Osteocyte (in vitro differentiated cells): Measurements from ENCODE around the gene CFAP251. TPM values are rescaled to one million over a fixed set of nuclear protein-coding genes. Genes with fewer than 3 reads are reported as not detected.
"Not testable (repeated sequence)": the region's sequence is repeated elsewhere in the genome, so short reads cannot be mapped to it uniquely, and the experiment has no call there.

Source experiments
- DNase-seq: peaks from one replicate; pipeline ENCODE4 v3.0.0; 2021; ENCODE audit warnings: mixed read lengths; ENCODE audit not compliant: unreplicated experiment; ENCODE audit errors: extremely low spot score
- H3K27ac Mint-ChIP-seq: one replicate; pipeline ENCODE4 v1.8.0; 2021; ENCODE audit warnings: mild to moderate bottlenecking, mixed read lengths; ENCODE audit not compliant: unreplicated experiment
- H3K27me3 Mint-ChIP-seq: one replicate; pipeline ENCODE4 v1.8.0; 2021; ENCODE audit warnings: mixed read lengths; ENCODE audit not compliant: unreplicated experiment
- H3K36me3 Mint-ChIP-seq: one replicate; pipeline ENCODE4 v1.8.0; 2021; ENCODE audit warnings: mixed read lengths; ENCODE audit not compliant: unreplicated experiment
- H3K4me1 Mint-ChIP-seq: one replicate; pipeline ENCODE4 v1.8.0; 2021; ENCODE audit warnings: mixed read lengths; ENCODE audit not compliant: unreplicated experiment
- H3K4me3 Mint-ChIP-seq: one replicate; pipeline ENCODE4 v1.8.0; 2021; ENCODE audit warnings: mild to moderate bottlenecking, moderate library complexity, mixed read lengths; ENCODE audit not compliant: unreplicated experiment
- H3K9me3 Mint-ChIP-seq: one replicate; pipeline ENCODE4 v1.8.0; 2021; ENCODE audit warnings: mixed read lengths; ENCODE audit not compliant: unreplicated experiment
- CTCF ChIP-seq: fragments of 200-600 bp; sonication (generic); IDR thresholded peaks from 2 replicates; pipeline ENCODE4 v1.5.0; 2021; ENCODE audit warnings: antibody characterized with exemption, mild to moderate bottlenecking, moderate library complexity
- long read RNA-seq: library from polyadenylated mRNA; unstranded; transcript quantifications from one replicate; pipeline ENCODE4 v2.0.0, GENCODE V29; 2021
- total RNA-seq: library from RNA; stranded (reverse); gene quantifications from 2 replicates; pipeline ENCODE4 v1.2.1, GENCODE V29; 2021

CFAP251 gene
- 2.4 and 2.6 TPM in 2 replicates for total RNA-seq
- long read RNA-seq: 0 reads

- Mint-ChIP-seq H3K27me3 (no peaks in the 10 kb centered on the region), H3K36me3 (peaks cover 18% of the 10 kb centered on the region), H3K27ac (peak within 1 kb of the TSS; percentile 23), H3K4me1 (peaks cover 2% of the 10 kb centered on the region), H3K9me3 (no peaks in the 10 kb centered on the region), H3K4me3 (no peak within 1 kb of the TSS)
- DNase-seq: peak; percentile 89
- peak; percentile 46 for TF ChIP-seq CTCF
These were observed at the start of gene CFAP251 for GRCh38 chr12:121917950-121918678. Gene CFAP251, plus strand, starts transcription at chr12:121918592. Its CDS starts 2,714 bp downstream, at chr12:121921306.

GRCh38 chr12:121869229-121869628 is 49.2 kb upstream of the CFAP251 start:
- H3K9me3 Mint-ChIP-seq, H3K27ac Mint-ChIP-seq, DNase-seq, H3K4me3 Mint-ChIP-seq, H3K36me3 Mint-ChIP-seq, H3K27me3 Mint-ChIP-seq, H3K4me1 Mint-ChIP-seq: not testable (repeated sequence)

- no peak overlapping the region for H3K4me3 Mint-ChIP-seq
These were observed 46.9 kb upstream of the CFAP251 start for GRCh38 chr12:121871467-121871866.

GRCh38 chr12:121872546-121873215 is 45.7 kb upstream of the CFAP251 start:
- Mint-ChIP-seq H3K9me3 (no peaks in the 10 kb centered on the region), H3K36me3 (no peaks in the 10 kb centered on the region), H3K27me3 (no peaks in the 10 kb centered on the region), H3K4me3 (no peak overlapping the region), H3K27ac (no peak overlapping the region), H3K4me1 (peaks cover 3% of the 10 kb centered on the region)
- TF ChIP-seq CTCF: no peak
- no peak for DNase-seq

More at GRCh38 chr12:121871467-121871866, 46.9 kb upstream of the CFAP251 start:
- no peaks in the 10 kb centered on the region for H3K36me3 Mint-ChIP-seq
- no peaks in the 10 kb centered on the region for H3K27me3 Mint-ChIP-seq
- DNase-seq: no peak
- peaks cover 3% of the 10 kb centered on the region for H3K4me1 Mint-ChIP-seq
- TF ChIP-seq CTCF: no peak
- no peaks in the 10 kb centered on the region for H3K9me3 Mint-ChIP-seq
- no peak overlapping the region for H3K27ac Mint-ChIP-seq

- TF ChIP-seq CTCF: no peak
- H3K9me3 Mint-ChIP-seq: no peaks in the 10 kb centered on the region
- H3K27ac Mint-ChIP-seq: no peak overlapping the region
- peaks cover 3% of the 10 kb centered on the region for H3K4me1 Mint-ChIP-seq
- DNase-seq: no peak
- H3K27me3 Mint-ChIP-seq: no peaks in the 10 kb centered on the region
- H3K4me3 Mint-ChIP-seq: no peak overlapping the region
- no peaks in the 10 kb centered on the region for H3K36me3 Mint-ChIP-seq
These were observed 45.2 kb upstream of the CFAP251 start for GRCh38 chr12:121873216-121873569.
